ENCODE results near the gene CRY1.

- TF ChIP-seq POLR2A (IDR thresholded peaks at IDR 0.05) (no peak), CTCF (IDR thresholded peaks at IDR 0.05) (no peak)
Observed at GRCh38 chr12:107064687-107065086, 28.7 kb downstream of the CRY1 start.
